ENCODE data around the gene FOXA1.

The FOXA1 gene

DNA sequence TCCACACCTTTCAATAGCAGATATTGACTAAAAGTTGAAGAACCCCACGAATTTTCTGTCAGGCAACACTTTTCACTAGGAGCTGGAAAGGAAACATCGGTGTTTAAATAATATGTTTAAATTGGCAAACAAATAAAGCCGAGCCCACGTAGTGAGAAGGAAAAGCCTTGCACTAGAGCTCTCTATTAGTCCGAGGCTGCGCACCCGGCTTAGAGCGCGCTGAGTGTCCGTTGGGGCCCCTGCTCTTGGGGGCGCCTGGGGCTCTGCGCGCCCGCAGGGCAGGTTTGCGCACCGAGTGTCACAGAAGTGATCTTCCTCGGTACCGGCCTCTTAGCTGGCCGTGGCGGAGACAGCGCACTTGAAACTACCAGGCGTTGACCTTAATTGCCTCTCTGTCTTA lies 6.8 kb upstream of the FOXA1 start:
- FAIRE-seq, result no peak

DNA sequence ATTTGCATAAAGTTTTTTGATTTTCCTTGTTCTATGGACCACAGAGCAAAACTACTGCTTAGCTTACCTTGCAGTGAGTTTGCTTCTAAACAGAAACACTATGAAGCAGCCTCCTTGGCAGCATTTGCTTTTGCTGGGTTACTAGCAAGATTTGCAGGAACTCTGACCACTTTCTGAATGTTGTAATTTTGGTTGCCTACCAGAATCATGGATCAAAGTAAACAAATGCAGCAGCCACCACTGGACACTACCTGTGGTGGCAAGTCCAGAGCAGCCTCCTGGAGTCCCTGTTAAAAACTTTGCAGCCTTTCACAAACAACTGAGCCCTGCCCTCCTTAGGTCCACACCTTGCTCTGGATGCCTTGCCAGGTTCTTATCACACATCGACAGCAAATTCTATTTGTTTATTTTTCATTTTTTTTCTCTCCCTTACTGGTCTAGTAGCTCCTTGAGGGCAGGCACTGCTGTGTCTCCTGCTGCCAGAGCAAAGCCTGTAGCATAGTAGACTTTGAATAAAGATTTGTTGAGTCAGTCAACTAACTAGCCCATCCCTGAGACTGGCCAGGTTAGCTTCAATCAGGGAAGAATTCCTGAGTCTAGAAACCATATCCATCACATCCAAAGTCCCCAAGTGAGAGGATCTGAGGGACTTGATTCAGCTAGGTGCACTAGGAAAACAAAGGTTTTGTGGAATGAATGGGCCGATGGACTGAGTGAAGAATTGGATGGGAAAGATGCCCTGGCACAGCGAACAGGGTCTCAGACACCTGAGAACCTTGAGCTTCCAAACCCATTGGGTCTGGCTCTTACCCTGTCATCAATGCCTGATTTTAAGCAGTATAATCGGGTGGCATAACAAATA lies 6.1 kb upstream of the FOXA1 start:
- no peak for FAIRE-seq

DNA sequence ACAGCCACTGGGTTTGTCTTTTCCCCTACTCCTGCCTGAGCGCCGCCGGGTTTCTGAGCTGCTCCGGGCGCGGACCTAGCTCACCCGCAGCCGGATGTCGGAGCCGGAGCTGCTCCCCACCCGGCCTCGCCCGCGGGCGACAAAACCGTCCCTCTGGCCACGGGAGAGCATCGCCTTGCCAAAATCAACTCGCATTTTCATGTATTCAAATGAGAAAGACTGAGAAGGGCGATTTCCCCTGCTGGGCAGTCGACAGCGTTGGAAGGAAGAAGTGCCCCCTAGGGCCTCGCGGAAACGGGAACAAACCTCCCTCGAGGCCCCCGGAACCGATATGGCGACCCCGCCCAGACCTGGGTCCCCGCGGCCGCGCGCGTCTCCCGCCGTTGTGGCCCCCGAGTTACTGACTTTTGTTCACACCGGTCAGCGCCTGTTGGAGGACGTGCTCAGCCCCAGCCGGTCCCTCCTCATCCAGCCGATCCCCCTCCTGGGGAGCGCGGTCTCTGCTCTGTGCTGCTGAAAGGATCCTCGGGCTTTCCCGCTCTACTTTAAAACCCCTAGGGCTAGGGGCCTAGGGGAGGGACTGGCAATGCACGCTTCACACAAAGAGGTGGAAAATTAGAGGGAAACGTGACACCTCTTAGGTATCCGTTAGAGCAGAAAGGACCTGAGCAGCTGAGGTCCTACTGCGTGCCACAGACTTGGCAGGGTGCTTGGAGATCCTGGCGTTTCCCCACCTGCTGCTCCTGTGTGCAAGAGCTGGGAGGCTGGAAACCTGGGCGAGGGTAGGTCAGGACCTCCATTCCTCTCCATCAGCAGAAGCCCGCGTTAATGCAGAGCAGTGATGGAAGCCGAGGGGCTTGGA lies 4.7 kb upstream of the FOXA1 start:
- no peak for FAIRE-seq

DNA sequence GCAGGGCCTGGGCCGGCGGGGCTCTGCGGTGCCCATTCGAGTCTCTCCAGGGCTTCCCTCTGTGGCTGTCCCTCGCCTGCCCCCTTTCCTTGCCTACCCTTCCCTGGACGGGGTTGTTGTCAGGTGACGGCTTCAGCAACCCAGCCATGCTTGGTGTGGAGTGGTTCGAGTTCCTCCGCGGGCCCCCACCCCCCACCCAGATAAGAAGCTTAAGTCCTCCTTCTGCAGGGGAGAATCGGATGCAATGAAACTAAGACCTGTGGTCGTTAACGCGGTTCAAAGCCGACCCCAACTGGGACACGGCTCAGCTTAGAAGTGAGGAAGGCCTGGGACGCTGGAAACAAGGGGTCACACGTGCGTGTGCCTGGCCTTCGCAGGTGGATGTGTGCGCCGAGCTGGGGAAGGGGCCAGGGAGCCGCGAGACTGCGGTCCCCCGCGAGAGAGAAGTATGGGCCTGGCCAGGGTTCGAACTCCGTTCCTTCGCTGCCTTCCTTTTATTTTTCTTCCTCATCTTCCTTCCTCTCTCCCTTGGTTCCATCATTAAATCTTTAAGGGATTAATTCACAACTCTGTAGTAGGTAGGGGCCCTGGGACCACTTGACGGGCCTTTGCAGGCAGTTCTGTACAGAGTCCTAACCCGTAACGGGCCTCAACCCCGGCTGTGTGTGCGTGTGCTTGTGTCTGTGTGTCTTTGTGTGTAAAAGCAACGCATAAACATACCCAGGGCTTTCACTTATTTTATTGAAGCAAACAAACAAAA lies 3.9 kb upstream of the FOXA1 start:
- no peak for FAIRE-seq

DNA sequence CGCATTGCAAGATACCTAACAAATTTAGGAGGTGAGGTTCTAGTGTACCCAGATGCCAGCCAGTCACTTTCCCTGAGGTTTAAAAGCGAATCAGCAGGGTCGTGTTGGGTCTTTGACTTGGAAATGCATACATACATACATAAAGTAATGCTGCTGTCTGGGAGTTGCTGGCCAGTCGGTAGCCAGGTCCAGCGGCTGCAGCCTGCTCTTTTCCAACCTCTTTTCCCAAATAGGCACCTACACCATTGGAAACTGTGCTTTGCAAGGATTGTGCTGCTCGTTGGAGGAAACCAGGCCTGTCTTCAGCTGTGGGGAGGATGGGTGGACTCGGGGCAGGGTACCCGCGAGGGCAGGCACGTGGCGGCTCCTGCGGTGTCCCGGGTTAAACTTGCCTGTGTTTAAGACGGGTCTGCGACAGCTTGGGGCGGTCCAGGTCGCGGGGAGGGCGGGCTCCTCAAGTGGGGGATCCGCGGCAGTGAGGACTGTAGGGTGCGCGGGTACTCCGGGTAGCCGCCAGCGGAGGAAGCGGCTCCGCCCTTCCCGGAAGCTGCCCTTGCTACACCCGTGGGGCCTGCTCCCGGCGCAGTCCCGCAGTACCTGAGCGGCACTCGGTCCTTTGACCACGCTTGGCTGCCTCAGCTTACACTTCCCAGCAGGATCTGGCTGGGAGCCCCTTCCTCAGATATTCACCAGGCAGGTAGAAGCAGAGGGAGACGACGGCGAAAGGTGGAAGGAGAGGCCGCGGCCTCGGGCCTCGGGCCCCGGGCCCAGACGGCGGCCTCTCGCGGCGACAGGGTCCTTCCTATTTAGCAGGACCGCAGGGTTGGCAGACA lies 3.1 kb upstream of the FOXA1 start:
- FAIRE-seq, result no peak

DNA sequence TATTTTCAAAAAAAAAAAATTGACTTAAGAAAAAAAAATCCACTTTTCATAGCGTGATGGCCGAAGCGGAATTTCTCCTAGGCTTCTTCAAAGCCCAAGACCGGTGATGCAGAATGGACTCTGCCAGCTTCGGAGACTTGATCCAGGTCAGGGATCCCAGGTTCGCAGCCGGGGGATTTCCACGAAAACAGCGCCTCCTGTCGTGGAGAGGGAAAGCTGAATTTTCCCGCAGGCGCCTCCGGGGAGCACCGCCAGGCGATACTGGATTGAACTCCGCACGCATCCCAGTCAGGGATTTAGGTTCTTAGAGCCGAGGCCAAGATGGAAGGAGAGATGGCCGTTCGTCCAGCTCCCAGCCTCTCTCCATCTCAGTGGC lies 2.5 kb upstream of the FOXA1 start:
- FAIRE-seq, result no peak

DNA sequence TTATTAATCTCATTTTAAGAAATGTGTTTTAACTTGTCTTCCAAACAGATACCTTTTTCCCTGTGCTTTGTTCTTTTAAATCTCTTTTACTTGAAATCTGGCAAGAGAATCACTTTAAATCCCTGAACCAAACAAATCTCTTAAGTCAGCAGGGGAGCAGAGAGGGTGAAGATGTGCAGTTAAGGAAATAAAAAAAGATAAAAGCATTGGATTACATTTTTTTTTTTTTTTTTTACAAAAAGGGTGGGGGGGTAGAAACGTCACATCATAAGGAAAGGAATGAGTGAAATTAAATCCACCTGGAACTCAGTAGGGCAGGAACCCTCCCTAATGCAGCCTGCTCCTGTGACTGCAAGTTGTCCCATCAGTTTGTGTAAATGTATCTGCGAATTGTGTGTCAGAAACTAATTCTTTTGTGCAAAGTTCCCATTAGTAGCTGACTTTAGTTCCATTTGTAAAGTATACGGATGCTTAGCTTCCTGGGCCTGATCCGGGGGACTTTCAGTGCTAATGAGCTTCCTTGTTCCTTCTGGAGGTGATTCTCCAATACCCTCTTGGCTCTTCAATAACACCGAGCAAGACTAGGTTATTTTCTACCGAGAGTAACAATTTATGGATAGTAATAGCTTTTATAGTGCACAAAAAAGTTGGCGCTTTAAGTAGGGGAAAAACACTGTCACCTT lies 1.9 kb upstream of the FOXA1 start:
- no peak for FAIRE-seq

DNA sequence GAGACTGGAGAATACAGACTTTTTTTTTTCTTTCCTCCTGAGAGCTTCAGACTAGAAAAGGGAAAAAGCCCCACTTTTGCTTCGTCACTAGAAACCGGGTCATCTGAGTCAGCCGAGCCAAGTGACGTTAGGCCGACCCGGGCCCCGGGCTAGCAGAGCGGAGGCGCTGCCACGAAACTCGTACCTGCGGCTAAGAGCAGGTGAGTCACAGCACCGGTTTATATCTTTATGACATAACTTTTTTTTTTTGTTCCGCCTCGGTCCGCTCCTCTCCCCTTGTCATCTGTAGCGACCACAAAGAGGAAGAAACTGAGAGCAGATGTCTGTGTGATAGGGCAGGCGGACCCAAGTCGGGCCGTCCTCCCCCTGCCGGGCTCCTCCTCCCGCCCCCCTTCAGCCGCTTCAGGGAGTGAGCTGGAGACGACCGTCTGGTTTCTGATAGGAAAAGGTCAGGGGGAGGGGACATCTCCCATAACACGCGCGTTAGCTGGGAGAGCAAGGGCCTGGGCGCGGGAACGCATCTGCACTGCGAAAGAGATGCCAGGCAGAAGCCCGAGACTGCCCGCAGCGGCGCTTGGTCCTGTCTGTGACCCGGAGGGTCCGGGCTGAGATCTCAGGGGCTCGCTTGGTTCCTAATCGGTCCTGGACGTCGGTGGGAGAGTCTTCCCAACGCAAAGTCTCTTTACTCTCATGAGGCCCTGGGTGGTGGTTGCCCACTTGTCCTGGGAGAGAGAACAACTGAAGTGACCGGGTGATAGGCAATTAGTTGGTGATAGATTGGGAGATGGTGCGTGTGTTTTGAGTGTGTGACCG lies 966 bp upstream of the FOXA1 start:
- FAIRE-seq, result no peak

DNA sequence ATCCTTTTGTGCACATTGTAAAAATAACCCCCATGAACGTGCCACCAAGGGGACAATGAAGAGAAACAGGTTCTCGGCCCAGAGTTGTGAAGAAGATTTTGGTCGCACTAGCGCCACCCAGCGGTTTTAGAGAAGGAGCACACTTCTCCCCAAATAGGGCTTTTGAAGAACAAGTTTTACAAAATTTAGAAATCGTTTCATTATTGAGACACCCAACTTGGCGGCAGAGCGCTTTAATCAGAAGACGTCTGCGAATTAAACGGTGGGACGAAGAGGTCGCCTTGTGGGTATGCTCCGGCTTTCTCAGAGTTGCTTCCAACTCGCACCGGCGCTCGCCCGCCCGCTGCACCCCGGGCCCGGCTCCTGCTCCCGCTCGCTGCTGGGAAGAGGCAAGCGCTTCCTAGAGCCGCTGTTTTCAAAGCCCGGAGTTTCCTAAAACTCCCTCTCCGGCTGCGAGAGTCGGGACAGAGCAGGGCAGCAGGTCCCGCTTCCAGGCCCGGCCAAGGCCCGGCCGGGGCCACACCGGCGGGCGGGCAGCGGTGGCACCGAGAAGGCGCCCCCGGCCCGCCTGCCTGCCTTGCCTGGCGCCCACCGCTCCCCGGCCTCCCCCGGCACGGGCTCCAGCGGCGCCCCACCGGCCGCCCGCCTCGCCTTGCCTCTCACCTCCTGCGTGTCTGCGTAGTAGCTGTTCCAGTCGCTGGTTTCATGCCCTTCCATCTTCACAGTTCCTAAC lies 645 bp downstream of the FOXA1 start:
- no peak for FAIRE-seq

DNA sequence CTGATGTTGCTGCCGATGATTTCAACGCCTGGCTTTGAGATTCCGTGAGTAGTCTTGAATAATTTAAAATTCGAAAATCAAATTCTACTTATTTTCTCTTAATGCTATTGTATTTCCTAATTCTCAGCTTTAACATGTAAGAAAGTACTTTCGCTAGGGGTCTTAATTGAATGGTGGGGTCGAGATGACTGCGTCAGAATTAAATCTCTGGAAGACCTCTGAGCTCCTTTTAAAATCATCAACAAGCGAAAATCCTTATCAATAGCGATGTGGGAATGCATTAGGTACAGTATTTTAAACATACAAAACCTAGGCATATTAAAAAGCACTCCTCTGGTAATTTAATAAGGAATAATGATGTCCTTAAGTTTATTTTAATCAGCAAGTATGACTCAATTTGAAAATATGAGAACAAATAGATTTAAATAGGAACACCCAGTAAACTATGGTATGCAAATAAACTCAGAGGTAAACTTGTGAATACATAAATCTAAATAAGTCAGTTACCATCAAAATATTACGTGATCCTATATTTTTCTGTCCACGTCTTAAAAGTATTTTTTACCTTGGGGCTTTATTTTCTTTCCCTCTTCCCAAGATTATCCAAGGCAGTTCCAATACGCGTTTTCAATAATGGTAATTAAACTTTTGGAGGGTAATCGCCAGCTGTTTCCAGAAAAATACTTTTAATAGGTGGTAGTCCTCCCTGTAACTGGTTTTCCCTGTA lies 1.4 kb downstream of the FOXA1 start:
- FAIRE-seq, result no peak

DNA sequence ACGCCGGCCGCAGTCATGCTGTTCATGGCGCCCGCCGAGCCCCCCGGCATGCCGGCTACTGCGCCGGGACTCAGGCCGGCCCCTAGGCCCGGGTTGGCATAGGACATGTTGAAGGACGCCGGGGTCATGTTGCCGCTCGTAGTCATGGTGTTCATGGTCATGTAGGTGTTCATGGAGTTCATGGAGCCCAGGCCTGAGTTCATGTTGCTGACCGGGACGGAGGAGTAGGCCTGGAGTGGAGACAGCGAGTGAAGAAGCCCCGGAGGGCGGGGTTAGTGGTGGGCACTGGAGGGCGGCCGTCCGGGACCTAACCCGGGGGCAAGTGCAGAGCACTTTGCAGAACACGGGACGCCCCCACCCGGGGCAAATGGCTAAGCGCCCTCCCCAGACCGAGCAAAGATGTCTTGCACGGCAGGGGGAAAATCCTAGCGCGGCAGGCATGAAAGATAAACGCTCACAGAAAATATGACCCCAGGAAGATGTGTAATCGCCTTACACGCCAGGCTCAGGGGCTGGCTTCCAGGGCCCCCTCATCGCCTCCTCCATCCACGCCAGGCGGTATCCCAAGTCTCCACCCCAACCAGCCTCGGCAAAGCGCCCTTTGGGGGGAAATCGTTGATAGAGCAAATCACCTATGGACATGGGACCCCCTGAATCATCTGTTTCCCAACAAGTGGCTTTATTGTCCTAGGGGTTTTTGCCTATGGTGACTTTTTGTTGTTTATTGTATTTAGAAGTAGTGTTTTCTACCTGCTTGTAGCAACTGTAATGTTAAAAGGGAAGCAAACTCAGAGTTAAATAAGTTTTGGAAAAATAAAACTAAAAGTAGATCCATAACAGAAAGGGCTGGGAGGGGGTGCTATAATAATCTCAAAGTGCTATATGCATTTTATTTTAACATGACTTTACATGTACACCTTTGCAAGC lies 2.3 kb downstream of the FOXA1 start:
- no peak for FAIRE-seq

DNA sequence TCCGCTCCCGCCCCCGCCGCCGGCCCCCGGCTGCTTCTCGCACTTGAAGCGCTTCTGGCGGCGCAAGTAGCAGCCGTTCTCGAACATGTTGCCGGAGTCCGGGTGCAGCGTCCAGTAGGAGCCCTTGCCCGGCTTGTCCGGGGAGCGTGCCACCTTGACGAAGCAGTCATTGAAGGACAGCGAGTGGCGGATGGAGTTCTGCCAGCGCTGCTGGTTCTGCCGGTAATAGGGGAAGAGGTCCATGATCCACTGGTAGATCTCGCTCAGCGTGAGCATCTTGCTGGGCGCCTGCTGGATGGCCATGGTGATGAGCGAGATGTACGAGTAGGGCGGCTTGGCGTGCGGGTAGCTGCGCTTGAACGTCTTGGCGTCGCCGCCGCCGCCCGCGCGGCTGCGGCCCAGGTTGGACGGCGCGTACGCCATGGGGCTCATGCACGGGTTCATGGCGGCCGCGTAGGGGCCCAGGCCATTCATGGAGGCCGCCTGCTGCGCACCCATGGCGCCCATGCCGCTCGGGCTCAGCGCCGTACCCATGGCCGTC lies 3.0 kb downstream of the FOXA1 start:
- no peak for FAIRE-seq

DNA sequence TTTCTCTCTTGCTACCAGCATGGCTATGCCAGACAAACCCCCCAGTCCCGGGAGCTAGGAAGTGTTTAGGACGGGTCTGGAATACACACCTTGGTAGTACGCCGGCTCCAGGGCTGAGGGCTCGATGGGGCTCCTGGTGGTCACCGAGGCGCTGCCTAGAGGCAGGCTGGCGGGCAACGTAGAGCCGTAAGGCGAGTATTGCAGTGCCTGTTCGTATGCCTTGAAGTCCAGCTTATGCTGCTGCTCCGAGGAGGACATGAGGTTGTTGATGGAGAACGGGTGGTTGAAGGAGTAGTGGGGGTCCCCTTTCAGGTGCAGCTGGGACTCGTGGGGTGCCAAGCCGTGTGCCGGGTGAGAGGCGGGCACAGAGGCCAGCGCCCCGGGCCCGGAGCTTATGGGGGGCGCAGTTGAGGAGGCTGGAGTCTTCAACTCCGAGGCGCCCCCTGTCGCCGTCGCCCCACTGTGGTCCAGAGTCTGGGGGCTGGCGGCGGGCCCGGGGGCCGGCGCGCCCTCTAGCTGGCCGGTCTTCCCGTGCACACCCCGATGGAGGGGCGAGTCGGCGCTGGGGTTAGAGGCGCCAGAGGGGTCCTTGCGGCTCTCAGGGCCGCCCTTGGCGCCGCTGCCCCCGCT lies 3.6 kb downstream of the FOXA1 start:
- no peak for FAIRE-seq

DNA sequence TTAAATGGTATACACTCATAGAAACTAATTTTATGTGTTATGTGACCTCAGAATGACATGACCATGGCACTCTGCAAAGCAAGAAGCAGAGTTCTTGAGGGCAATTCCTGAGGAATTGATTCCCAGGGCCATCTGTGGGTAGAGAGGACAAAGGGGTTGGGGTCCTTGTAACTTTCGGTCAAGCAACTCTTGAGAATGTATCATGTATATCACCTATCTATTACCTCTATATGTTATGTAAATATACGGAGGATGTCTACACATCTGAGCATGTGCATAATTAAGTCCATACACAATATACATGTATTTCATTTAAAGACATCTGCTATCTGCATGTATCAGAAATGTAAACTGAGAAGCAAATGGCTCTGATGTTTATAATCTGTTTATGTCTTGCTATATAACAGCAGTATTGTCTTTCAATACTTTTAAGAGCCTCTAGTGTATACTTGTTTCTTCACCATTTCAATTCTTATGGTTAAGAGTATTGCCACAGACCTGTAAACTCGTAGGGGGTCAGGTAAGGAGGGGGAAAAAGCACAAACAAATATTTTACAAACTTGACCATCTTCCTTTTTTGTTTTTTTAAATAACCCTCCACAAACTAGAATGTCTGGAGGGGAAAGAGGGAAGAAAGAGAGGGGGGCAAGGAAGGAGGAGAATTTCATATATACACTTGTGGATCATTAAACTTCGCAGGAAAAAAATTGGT lies 4.5 kb downstream of the FOXA1 start:
- no peak for FAIRE-seq

DNA sequence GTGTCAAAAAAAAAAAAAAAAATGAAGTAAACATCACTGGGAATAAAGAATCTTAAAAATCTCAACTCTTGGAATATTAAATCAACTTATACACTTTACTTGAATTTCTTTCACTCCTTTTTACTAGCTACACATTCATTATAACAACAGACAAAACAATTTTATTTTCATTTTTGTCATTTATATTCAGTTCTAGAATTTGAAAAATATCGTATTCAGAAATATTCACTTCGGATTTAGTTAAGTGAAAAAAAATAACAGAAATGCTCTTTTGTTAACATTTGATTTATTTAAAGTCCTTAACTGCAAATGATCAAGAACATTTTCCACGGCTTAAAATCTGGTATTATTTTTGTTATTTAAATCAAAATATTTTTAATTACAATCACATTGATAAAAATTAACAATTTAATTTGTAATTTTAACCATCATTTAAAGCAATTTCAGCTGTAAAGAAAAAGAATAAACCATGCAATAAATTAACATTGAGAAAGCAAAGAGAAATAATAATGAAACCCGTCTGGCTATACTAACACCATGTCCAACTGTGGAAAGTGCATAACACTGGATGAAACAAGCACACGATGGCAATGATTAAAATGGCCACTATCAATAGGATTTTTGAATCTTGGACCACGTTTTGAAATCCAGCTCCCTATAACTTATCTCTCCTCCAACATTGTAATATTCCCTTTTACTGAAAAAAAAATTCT lies 5.2 kb downstream of the FOXA1 start:
- FAIRE-seq, result peak; percentile 89

Data from endometrium (tissue), 2 donors.